ENCODE data around the gene MRE11. TPM values are rescaled to one million over a fixed set of nuclear protein-coding genes. Genes with fewer than 3 reads are reported as not detected.

The MRE11 gene
- total RNA-seq, 4 donors from 2014 or later, result 12.2 to 45.2 (median 18.4) TPM

GRCh38 chr11:94423507-94423906 is 70.1 kb downstream of the MRE11 start:
- Histone ChIP-seq H3K9me3 (no peaks in the 10 kb centered on the region), H3K36me3 (peaks cover 52% of the 10 kb centered on the region), H3K27ac (no peak overlapping the region), H3K4me3 (no peak overlapping the region), H3K4me1 (no peaks in the 10 kb centered on the region), H3K27me3 (no peaks in the 10 kb centered on the region)
- TF ChIP-seq POLR2A (IDR thresholded peaks at IDR 0.05), result no peak
- TF ChIP-seq EP300 (IDR thresholded peaks at IDR 0.05), result no peak
- TF ChIP-seq CTCF (IDR thresholded peaks at IDR 0.05), result no peak
- TF ChIP-seq POLR2AphosphoS5 (IDR thresholded peaks at IDR 0.05), result no peak
- no CpG with 5 or more reads among the region's 3 CpGs for WGBS
- no peak for DNase-seq (ENCODE audit: low spot score in 2 of 2)

DNA sequence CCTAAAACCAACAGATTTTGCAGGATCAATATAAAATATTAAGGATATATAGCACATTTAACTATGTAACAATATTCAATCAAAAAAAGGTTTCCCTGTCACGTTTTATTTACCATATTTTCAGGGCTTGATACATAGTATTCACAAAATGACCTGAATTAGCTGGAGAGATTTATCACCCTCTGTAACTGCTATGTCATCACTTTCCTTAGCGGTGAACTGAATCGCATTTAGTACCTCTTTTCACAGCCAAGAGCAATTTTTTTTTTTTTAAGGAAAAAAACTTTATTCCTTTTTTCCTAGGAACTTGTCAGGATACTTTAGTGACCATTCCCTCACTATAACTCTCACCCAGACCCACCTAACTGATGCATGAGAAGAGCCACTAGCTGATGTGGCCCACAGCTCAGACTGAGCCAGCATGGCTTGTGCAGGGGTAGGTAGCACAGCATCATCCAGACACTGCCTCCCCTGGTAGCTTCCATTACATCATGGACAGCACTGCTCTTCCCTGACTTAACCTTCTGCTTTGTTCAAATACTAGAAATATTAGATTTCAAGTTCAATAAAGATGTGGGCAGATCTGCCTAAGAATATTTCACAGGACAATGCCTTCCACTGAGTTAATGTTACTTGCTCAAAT is 75.4 kb downstream of the MRE11 start:
- Histone ChIP-seq H3K9me3 (no peaks in the 10 kb centered on the region), H3K36me3 (peaks cover 33% of the 10 kb centered on the region), H3K4me3 (no peak overlapping the region), H3K4me1 (no peaks in the 10 kb centered on the region), H3K27ac (no peak overlapping the region), H3K27me3 (no peaks in the 10 kb centered on the region)
- no peak for TF ChIP-seq EP300 (IDR thresholded peaks at IDR 0.05)
- no peak for TF ChIP-seq POLR2A (IDR thresholded peaks at IDR 0.05)
- no peak for TF ChIP-seq CTCF (IDR thresholded peaks at IDR 0.05)
- no peak for TF ChIP-seq POLR2AphosphoS5 (IDR thresholded peaks at IDR 0.05)
- DNase-seq (ENCODE audit: low spot score in 2 of 2), result no peak
- WGBS, result 71% methylated on average over 3 of the region's 3 CpGs

DNA sequence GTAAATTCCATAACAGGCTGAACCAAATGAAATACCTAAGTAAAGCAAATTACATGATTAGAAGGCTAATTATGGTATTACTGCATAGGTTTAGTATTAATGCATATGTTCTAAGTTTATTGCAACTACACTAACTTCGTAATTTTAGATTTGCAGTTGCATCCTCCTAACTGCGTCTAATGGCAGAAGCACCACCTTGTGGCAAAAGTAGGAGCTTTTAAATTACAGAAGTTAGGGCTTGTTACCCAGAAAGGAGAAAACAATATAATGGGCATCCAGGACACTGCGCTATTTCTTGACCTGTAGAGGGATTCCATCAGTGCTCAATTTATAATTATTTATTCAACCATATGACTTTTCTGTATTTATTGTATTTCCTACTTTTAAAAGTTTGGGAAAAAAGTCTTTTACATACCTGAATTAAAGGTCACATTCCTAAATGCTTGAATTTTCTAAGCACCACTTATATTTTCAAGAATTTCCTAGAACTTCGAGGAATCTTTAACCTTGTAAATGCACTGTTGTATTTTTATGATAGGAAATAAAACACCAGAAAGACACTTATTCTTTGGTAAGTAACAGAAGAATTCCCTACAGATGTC is 76.2 kb downstream of the MRE11 start:
- H3K27me3 ChIP-seq, result no peaks in the 10 kb centered on the region
- no peak for DNase-seq (ENCODE audit: low spot score in 2 of 2)
- TF ChIP-seq POLR2A (IDR thresholded peaks at IDR 0.05) (no peak), POLR2AphosphoS5 (IDR thresholded peaks at IDR 0.05) (no peak), CTCF (IDR thresholded peaks at IDR 0.05) (no peak), EP300 (IDR thresholded peaks at IDR 0.05) (no peak)
- H3K36me3 ChIP-seq, result peaks cover 27% of the 10 kb centered on the region
- H3K9me3 ChIP-seq, result no peaks in the 10 kb centered on the region
- H3K4me3 ChIP-seq, result no peak overlapping the region
- 61% methylated on average over 4 of the region's 4 CpGs for WGBS
- no peak overlapping the region for H3K27ac ChIP-seq
- H3K4me1 ChIP-seq, result no peaks in the 10 kb centered on the region

- peaks cover 17% of the 10 kb centered on the region for H3K27me3 ChIP-seq
- no peak for DNase-seq (ENCODE audit: low spot score in 2 of 2)
- TF ChIP-seq CTCF (IDR thresholded peaks at IDR 0.05), result no peak
- no peak for TF ChIP-seq EP300 (IDR thresholded peaks at IDR 0.05)
- no peak for TF ChIP-seq POLR2A (IDR thresholded peaks at IDR 0.05)
- TF ChIP-seq POLR2AphosphoS5 (IDR thresholded peaks at IDR 0.05), result no peak
- H3K4me1 ChIP-seq, result peaks cover 15% of the 10 kb centered on the region
- no peak overlapping the region for H3K4me3 ChIP-seq
- 90% methylated on average over 4 of the region's 4 CpGs for WGBS
- H3K27ac ChIP-seq, result no peak overlapping the region
- H3K9me3 ChIP-seq, result no peaks in the 10 kb centered on the region
- H3K36me3 ChIP-seq, result no peaks in the 10 kb centered on the region
Observed at GRCh38 chr11:94405062-94405833, 88.4 kb downstream of the MRE11 start.

- TF ChIP-seq EP300 (IDR thresholded peaks at IDR 0.05) (no peak), POLR2AphosphoS5 (IDR thresholded peaks at IDR 0.05) (no peak)
- peaks cover 15% of the 10 kb centered on the region for H3K4me1 ChIP-seq
- H3K9me3 ChIP-seq, result no peaks in the 10 kb centered on the region
- no peak for DNase-seq (ENCODE audit: low spot score in 2 of 2)
- no peak overlapping the region for H3K4me3 ChIP-seq
- WGBS, result 9% methylated on average over 1 of the region's 1 CpG
- H3K27me3 ChIP-seq, result peaks cover 33% of the 10 kb centered on the region
- no peaks in the 10 kb centered on the region for H3K36me3 ChIP-seq
- H3K27ac ChIP-seq, result no peak overlapping the region
Observed at GRCh38 chr11:94402355-94402754, 91.3 kb downstream of the MRE11 start.
